ENCODE measurements around the gene KIF21B.

The KIF21B gene

DNA sequence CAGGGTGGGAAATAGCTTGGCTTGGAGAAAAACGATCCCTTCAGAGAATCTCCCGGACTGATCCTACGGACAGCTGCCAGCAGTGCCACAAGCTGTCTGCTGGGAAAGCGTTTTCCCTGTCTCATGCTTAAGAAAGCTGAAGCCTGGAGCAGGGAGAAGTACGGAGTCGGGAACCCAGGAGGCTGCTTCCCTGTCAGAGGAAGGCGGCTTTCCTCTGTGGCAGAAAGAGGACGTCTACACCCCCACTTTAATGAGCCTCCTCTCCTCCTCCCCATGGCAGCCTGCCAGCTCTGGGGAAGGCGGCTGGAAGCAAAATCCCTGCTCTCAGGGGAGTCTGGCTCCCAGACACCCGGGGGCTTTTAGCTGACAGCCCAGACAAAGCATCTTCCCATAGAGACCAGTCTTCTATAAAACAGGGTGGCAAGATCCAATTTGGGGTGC lies 7.3 kb downstream of the KIF21B start:
- Histone ChIP-seq H3K79me2 (ENCODE audit: insufficient read depth, low read depth) (peaks cover 78% of the 10 kb centered on the region), H2AFZ (ENCODE audit: low read depth) (no peak overlapping the region), H3K9ac (no peak overlapping the region), H3K4me2 (no peak overlapping the region), H3K36me3 (ENCODE audit: insufficient read depth) (no peaks in the 10 kb centered on the region), H3K27ac (no peak overlapping the region), H3K4me3 (IDR thresholded peaks at IDR 0.05; ENCODE audit: insufficient read depth, low read depth, low read length) (no peak overlapping the region), H3K4me1 (ENCODE audit: low read depth, poor library complexity, severe bottlenecking) (peaks cover 64% of the 10 kb centered on the region), H3K27me3 (ENCODE audit: insufficient read depth, low read depth) (no peaks in the 10 kb centered on the region), H4K20me1 (ENCODE audit: insufficient read depth) (no peaks in the 10 kb centered on the region)
- TF ChIP-seq CTCF (conservative IDR thresholded peaks at IDR 0.05; ENCODE audit: low read depth, low read length): no peak

GRCh38 chr1:201015551-201016091 lies 7.9 kb downstream of the KIF21B start:
- Histone ChIP-seq H3K27me3 (ENCODE audit: insufficient read depth, low read depth) (no peaks in the 10 kb centered on the region), H3K4me3 (IDR thresholded peaks at IDR 0.05; ENCODE audit: insufficient read depth, low read depth, low read length) (no peak overlapping the region), H2AFZ (ENCODE audit: low read depth) (no peak overlapping the region), H3K4me2 (no peak overlapping the region; the same call in 1 of the 2 replicates), H3K9ac (no peak overlapping the region), H3K4me1 (ENCODE audit: low read depth, poor library complexity, severe bottlenecking) (peaks cover 58% of the 10 kb centered on the region), H3K27ac (no peak overlapping the region), H3K79me2 (ENCODE audit: insufficient read depth, low read depth) (peaks cover 73% of the 10 kb centered on the region), H3K36me3 (ENCODE audit: insufficient read depth) (no peaks in the 10 kb centered on the region), H4K20me1 (ENCODE audit: insufficient read depth) (no peaks in the 10 kb centered on the region)
- TF ChIP-seq CTCF (conservative IDR thresholded peaks at IDR 0.05; ENCODE audit: low read depth, low read length): no peak

DNA sequence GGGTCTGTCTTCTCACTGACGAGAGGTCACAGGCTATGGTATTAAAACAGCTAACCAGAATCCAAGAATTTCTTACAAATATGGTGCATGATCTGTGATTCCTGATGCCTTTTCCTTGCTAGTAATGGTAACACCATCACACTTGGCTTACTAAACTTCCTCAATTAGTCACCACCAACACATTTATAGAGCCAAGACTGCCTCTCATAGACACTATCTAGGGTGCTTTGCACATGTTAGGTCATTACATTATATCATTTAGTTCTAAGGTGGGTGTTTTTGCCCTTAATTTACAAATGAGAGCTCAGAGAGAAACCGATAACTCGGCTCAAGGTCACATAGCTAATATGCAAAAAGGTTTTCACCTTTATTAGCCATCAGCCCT lies 8.7 kb downstream of the KIF21B start:
- Histone ChIP-seq H3K4me2 (no peak overlapping the region), H3K4me3 (IDR thresholded peaks at IDR 0.05; ENCODE audit: insufficient read depth, low read depth, low read length) (no peak overlapping the region), H3K27me3 (ENCODE audit: insufficient read depth, low read depth) (no peaks in the 10 kb centered on the region), H3K4me1 (ENCODE audit: low read depth, poor library complexity, severe bottlenecking) (peaks cover 50% of the 10 kb centered on the region), H4K20me1 (ENCODE audit: insufficient read depth) (no peaks in the 10 kb centered on the region), H3K79me2 (ENCODE audit: insufficient read depth, low read depth) (peaks cover 65% of the 10 kb centered on the region), H2AFZ (ENCODE audit: low read depth) (no peak overlapping the region), H3K27ac (no peak overlapping the region), H3K36me3 (ENCODE audit: insufficient read depth) (no peaks in the 10 kb centered on the region), H3K9ac (no peak overlapping the region)
- no peak for TF ChIP-seq CTCF (conservative IDR thresholded peaks at IDR 0.05; ENCODE audit: low read depth, low read length)

GRCh38 chr1:201013991-201014815 lies 9.3 kb downstream of the KIF21B start:
- Histone ChIP-seq H3K27me3 (ENCODE audit: insufficient read depth, low read depth) (no peaks in the 10 kb centered on the region), H4K20me1 (ENCODE audit: insufficient read depth) (no peaks in the 10 kb centered on the region), H3K36me3 (ENCODE audit: insufficient read depth) (no peaks in the 10 kb centered on the region), H3K79me2 (ENCODE audit: insufficient read depth, low read depth) (peaks cover 62% of the 10 kb centered on the region), H3K9ac (no peak overlapping the region), H3K27ac (no peak overlapping the region), H3K4me2 (no peak overlapping the region), H3K4me1 (ENCODE audit: low read depth, poor library complexity, severe bottlenecking) (peaks cover 44% of the 10 kb centered on the region), H3K4me3 (IDR thresholded peaks at IDR 0.05; ENCODE audit: insufficient read depth, low read depth, low read length) (no peak overlapping the region), H2AFZ (ENCODE audit: low read depth) (no peak overlapping the region)
- no peak for TF ChIP-seq CTCF (conservative IDR thresholded peaks at IDR 0.05; ENCODE audit: low read depth, low read length)
